Spleen (tissue), 7 donors: ENCODE measurements around the gene BPGM.

ENCODE experiments used
- POLR2A ChIP-seq, 3 donors: fragments of 450-650 bp; IDR thresholded peaks; one replicate each; pipeline ENCODE4 v1.5.1; 2017; ENCODE audit warnings: antibody characterized with exemption in 3 of 3, mild to moderate bottlenecking in 1 of 3
- POLR2AphosphoS5 ChIP-seq, 3 donors: sonication (generic); formaldehyde crosslinking; IDR thresholded peaks; one replicate each; pipeline ENCODE4 v1.5.1; 2017; ENCODE audit warnings: antibody characterized with exemption in 3 of 3
- TF ChIP-seq, protein P1 (sequence below), 11 experiments: fragments of 200-600 bp in 7 of 11; fragments of 450-650 bp in 4 of 11; sonication (generic) in 4 of 11; IDR thresholded peaks in 8 of 11; conservative IDR thresholded peaks in 3 of 11; 1 replicate in 7 of 11; 2 replicates in 4 of 11; pipeline versions ENCODE4 v1.4.0 to v1.8.0; 2016 to 2021; ENCODE audit warnings: antibody characterized with exemption in 11 of 11, inconsistent platforms in 4 of 11, mild to moderate bottlenecking in 1 of 11
- donor health status: DM: no; HTN: no; CAD: no; lungs with moderate emphysema.
- donor health status: DM: no; HTN: no; CAD: no.
- donor health status: DM: no; HTN: no; CAD: no.

DNA sequence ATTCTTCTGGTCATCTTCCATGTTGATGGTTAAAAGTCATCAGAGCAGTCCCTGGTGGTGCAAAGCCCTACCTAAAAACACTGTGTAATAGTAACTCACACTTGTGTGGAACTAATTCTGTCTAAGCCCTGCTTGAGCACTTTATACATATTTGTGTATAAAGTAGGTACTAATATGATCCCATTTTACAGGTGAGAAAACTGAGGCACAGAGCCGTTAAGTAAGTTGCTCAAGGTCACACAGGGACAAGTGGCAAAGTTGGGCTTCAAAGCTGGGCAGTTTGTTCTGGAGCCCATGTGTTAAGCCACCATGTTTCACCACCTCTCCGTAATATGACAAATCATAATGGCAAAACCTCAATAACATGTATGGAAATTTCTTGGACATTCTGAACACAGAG lies 48.1 kb downstream of the BPGM start:
- TF ChIP-seq, protein P1, sequence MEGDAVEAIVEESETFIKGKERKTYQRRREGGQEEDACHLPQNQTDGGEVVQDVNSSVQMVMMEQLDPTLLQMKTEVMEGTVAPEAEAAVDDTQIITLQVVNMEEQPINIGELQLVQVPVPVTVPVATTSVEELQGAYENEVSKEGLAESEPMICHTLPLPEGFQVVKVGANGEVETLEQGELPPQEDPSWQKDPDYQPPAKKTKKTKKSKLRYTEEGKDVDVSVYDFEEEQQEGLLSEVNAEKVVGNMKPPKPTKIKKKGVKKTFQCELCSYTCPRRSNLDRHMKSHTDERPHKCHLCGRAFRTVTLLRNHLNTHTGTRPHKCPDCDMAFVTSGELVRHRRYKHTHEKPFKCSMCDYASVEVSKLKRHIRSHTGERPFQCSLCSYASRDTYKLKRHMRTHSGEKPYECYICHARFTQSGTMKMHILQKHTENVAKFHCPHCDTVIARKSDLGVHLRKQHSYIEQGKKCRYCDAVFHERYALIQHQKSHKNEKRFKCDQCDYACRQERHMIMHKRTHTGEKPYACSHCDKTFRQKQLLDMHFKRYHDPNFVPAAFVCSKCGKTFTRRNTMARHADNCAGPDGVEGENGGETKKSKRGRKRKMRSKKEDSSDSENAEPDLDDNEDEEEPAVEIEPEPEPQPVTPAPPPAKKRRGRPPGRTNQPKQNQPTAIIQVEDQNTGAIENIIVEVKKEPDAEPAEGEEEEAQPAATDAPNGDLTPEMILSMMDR (IDR thresholded peaks at IDR 0.05 in 8 of 11, conservative IDR thresholded peaks at IDR 0.05 in 3 of 11), result no peak
- TF ChIP-seq POLR2AphosphoS5 (IDR thresholded peaks at IDR 0.05) (no peak), POLR2A (IDR thresholded peaks at IDR 0.05) (no peak)
